GM12801 (cell line): ENCODE data around the gene RGS3.

Experiments used
- CTCF ChIP-seq: IDR thresholded peaks from one replicate; pipeline ENCODE4 v1.5.1; 2011; ENCODE audit warnings: control low read depth; ENCODE audit not compliant: insufficient read length; ENCODE audit errors: extremely low read depth

Gene RGS3

GRCh38 chr9:113508111-113508749 is 44.7 kb downstream of the RGS3 start:
- no peak for TF ChIP-seq CTCF

- TF ChIP-seq CTCF: no peak
These were observed 45.9 kb downstream of the RGS3 start for GRCh38 chr9:113509463-113509862.

GRCh38 chr9:113511047-113511521 is 47.6 kb downstream of the RGS3 start:
- no peak for TF ChIP-seq CTCF

GRCh38 chr9:113511856-113512761 is 48.6 kb downstream of the RGS3 start:
- TF ChIP-seq CTCF: no peak

- no peak for TF ChIP-seq CTCF
These were observed 49.6 kb downstream of the RGS3 start for GRCh38 chr9:113513111-113513510.

GRCh38 chr9:113513536-113513935 is 50.0 kb downstream of the RGS3 start:
- TF ChIP-seq CTCF: no peak

- no peak for TF ChIP-seq CTCF
These were observed 50.5 kb downstream of the RGS3 start for GRCh38 chr9:113514061-113514460.
